SHP77 treated with DMSO at 0.1 percent for 48 hours (cell line): ENCODE results near the gene PARG.
"Not testable (repeated sequence)": the region's sequence is repeated elsewhere in the genome, so short reads cannot be mapped to it uniquely, and the experiment has no call there.

Experiments used
- DNase-seq: peaks from one replicate; lab custom pipeline; 2025; lab: John Stamatoyannopoulos, UW

The PARG gene

DNA sequence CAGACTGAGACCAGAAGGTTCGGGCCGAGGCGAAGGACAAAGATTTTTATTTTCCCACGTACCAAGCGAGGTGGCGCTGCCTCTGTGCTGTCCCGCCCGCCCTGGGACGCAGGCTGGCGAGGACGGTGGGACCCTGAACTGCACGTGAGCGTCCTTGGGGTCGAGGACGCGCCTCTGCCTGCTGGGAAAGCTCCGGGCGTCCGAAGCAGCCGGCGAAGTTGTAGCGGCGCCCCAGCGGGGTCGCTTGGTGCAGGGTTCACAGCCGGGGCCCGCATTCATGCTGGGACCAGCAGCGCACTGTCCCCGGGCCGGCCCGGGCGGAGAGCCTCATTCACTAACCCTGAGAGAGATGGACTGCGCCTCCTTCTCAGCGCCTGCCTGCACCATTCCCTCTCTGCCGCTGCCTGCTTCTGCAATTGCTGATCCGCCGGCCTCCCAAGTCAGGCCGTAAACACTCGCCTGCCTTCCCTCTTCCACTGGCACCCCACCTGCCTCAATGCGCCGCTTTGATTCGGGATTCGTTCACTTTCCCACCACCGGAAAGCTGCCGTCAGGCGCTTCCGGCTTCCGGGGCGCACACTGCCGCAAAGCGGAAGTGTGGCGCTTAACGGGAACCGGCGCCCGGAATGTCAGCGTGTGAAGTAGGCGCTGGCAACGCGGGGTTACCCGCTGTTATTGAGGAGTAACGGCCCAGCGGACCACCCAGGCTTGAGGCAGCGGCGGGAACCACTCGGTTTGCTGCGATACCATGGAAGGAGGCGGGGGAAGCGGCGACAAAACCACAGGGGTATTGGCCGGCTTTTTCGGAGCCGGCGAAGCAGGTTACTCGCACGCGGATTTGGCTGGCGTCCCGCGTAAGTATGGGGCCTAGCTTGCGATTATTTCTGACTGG lies at the start of gene PARG, which contains the start of gene TIMM23B:
Gene PARG (minus strand): TSS at position 581 of the 892 bp plus-strand sequence. CDS start 302 bp downstream, at position 279.
Gene TIMM23B (plus strand): TSS at position 607 of the 892 bp plus-strand sequence. CDS start 142 bp downstream, at position 749.
- DNase-seq = not testable (repeated sequence)

DNA sequence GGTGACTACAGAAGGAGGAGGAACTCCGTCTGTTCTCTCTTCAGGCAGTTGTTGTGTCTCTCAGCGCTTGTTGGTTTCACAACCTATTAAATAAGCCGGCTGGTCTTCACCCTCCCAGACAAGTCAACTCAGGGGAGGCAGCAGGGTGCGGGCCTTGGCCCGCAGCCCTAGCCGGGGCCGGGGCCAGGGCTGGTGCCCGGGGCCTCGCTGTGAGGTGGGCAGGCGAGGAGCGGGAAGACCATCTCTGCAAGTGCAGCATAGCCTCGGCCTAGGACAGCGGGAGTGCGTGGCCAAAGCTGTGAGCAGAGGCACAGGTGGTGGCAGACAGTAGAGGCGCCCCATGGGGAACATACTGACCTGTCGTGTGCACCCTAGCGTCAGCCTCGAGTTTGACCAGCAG lies 46.5 kb upstream of the PARG start, which contains the start of gene AGAP6:
Gene AGAP6 (plus strand): TSS at position 31 of the 400 bp plus-strand sequence. CDS start 310 bp downstream, at position 341.
- not testable (repeated sequence) for DNase-seq

DNA sequence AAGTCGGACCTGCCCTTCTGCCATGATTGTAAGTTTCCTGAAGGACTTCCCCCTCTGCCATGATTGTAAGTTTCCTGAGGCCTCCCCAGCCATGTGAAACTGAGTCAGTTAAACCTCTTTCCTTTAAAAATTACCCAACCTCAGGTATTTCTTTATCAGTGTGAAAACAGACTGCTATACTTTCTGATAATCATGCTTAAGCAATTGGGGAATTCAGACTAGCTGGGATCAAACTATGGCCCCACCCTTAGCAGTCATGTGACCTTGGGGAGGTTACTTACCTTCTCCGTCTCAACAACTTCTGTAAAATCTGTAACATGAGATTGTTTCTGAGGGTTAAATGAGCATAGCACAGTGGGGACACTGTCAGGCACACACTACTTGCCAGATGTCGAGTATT lies 45.4 kb upstream of the PARG start:
- DNase-seq = not testable (repeated sequence)

DNA sequence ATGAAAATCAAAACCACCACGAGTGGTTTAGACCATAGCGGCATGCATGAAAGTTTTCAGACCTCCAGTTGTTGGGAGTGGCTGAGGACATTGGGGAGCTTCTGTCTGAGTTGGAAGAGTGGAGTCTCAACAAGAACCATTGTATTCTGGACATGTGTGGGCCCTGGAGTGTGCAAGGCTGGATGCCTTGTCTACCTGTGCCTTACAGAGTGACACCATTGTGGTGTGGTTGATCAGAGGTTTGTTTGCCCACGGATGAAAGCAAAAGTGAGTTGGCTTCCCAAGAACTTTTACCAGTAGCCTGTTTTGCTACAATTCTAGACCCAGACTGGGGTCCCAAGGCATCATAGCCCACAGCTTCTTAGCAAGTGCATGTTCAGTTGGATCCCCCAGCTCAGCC lies 35.9 kb upstream of the PARG start:
- not testable (repeated sequence) for DNase-seq

DNA sequence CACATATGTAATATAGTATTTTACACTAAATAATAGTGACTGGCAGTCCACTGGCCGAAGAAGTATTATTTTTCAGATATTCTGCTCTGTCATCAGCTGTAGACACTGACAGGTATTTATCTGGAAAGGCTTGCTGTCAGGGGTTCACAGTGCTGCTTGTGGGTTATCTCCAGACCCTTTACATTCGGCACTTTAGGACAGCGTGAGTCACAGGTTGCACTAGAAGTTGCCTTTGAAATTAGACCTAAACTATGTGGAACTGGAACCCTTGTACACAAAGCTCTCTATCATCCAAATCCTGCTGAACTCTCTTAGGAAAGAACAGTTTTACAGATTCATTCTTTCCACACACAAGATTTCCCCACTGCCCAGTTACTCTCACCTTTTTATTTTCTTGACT lies 30.3 kb upstream of the PARG start:
- not testable (repeated sequence) for DNase-seq

DNA sequence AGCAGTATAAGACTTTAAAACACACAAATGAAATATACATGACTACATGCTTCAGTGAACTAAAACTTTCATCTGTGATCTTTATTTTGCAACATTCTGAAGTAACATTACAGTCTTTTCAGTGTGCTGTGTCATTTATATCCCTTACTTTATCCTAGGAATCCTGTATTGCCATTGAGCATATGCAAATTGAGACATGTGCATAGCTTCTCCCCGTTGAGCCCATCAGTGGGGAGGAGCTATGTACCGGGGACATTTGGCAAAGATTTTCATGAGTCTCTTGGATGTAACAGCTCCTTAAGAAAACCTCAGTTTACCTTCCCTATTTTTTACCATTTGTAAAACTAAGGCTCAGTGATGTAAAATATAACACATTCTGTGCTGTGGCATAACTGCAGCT lies 29.6 kb upstream of the PARG start:
- DNase-seq = not testable (repeated sequence)

DNA sequence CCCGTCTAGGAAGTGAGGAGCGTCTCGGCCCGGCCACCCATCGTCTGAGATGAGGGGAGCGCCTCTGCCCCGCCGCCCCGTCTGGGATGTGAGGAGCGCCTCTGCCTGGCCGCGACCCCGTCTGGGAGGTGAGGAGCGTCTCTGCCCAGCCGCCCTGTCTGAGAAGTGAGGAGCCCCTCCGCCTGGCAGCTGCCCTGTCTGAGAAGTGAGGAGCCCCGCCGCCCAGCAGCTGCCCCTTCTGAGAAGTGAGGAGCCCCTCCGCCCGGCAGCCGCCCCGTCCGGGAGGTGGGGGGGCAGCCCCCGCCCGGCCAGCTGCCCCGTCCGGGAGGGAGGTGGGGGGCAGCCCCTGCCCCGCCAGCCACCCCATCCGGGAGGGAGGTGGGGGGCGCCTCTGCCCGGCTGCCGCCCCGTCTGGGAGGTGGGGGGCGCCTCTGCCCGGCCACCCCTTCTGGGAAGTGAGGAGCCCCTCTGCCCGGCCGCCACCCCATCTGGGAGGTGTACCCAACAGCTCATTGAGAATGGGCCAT lies 28.6 kb upstream of the PARG start:
- not testable (repeated sequence) for DNase-seq

DNA sequence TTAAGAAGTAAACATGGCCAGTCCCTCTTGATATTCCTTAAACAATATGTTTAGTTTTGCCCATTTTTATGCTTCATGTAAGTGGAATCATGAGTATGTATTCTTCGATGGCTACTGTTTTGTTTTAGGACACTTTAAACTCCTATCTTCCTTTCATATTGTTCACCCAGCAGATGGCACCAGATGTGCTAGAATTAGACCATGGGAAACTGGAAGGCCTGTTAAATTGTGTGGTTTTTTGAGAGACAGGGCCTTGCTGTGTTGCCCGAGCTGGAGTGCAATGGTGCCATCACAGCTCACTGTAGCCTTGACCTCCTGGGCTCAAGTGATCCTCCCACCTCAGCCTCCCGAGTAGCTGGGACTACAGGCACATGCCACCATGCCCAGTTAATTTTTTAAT lies 11.3 kb upstream of the PARG start:
- not testable (repeated sequence) for DNase-seq

DNA sequence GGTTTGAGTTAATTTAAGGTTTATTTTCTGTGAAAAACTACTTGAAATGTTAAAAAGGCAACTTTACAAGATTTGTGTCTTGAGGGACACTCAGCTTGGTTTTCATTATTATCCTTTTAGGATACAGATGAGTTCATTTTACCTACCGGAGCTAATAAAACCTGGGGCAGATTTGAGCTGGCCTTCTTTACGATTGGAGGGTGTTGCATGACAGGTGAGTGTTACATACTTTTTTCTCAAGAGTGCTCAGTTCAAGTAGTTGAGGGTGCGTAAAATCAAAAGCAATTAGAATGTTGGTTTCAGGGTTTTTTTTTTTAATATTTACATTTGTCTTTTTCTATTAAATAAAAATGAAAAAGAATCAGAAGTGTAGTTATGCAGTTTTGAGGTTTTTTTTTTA lies 10.2 kb upstream of the PARG start:
- DNase-seq = not testable (repeated sequence)

DNA sequence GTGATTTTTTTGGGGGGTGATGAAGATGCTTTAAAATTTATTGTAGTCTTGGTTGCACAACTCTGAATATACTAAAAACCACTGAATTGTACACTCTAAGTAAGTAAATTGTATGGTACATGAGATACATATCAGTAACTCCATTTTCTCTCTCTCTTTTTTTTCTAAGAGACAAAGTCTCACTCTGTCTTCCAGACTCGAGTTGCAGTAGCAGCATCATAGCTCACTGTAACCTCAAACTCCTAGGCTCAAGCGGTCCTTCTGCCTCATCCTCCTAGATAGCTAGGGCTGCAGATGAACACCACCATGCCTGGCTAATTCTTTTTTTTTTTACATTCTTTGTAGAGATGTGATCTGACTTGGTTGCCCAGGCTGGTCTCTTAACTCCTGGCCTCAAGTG lies 6.9 kb upstream of the PARG start:
- not testable (repeated sequence) for DNase-seq

DNA sequence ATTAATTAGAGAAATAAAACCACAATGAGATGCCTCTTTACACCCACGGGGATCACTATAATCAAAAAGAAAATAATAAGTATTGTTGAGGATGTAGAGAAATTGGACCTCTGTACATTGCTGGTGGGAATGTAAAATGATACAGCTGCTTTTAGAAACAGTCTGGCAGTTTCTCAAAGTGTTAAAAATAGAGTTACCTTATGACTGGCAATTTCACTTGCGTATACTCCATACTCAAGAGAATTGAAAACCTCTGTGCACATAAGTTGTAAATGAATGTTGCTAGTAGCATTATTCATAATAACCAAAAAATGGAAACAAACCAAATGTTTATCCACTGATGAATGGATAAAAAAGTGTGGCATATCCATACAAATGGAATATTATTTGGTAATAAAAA lies 6.3 kb upstream of the PARG start:
- DNase-seq = not testable (repeated sequence)

DNA sequence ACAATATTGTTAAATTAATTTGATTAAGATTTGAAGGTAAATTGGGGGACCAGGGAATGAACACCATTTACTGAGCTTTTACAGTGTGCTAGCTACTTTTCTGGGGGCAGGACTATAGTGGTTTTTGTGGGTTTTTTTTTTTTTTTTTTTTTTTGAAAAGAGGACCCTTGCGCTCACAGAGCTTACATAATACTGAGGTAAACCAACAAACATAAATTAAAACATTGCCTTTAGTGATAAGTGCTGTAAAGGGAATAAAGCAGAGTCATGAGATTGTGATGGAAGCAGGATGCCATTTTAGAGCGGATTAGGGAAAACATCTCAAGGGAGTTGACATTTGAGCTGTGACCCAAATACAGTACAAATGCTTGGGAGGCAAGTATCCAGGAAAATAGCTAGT lies 1.8 kb upstream of the PARG start:
- DNase-seq = not testable (repeated sequence)

DNA sequence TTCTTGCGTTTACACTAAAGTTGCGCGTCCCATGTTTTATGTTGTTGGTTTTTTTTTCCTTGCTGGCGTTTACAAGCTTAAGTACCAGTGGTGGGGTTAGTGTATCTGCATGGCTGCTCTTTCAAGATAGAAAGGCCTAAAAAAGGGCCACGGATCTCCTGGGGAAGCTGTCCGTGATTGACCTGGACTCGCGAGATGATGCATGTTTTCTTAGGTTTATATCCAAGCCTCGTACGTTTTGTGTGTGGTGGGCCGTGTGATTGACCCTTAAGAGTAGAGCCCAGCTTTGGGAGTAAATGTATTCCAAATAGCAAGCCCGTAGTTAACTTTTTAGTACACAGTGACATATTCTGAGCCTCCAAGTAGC lies 495 bp upstream of the PARG start:
- DNase-seq = not testable (repeated sequence)

DNA sequence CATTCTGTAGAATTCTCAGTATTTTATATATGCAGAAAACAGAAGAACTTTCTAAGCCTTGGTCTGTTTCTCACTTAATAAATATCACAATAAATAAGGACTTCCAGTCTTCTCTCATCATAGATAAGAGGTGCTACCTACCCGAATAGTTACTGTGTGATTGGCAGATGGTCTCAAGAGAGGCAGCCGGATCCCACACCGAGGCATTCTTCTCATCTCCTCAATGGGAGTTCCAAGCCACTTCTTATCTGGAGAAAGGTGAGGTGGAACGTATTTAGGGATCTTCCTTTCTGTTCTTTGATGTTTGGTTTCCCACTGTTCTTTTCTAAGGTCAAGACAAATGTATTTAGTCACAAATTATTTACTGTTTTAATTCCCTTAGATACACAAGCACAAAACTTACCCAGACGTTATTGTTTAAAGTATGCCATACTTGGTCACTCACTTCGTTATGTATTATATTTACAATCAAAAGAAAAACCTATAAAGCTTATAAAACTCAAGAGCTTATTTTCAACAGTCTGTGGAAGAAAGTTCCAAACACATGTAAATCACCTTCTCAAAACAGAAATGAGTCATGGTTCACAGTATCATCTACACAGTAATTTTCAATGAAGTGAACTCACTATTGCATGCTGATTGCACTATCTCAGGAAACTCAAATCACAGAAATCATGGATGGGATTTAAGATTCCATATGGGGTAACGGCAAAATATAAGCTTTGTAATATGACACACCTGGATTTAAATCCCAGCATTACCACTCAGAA lies 9.7 kb downstream of the PARG start:
- DNase-seq = not testable (repeated sequence)

DNA sequence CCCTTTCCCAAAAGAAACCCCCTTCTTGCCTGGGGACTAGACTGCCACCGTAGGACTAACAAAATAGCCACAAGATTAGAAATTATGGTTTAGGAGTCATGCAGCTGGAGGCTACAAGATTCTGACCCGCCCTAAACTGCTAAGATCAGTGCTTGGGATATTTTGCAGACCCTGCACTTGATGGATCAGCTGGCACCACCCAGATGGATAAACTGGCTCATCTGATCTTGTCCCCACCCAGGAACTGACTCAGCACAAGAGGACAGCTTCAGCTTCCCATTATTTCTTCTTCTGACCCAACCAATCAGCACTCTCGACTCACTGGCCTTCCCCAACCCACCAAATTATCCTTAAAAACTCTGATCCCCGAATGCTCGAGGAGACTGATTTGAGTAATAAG lies 10.6 kb downstream of the PARG start:
- DNase-seq = not testable (repeated sequence)

DNA sequence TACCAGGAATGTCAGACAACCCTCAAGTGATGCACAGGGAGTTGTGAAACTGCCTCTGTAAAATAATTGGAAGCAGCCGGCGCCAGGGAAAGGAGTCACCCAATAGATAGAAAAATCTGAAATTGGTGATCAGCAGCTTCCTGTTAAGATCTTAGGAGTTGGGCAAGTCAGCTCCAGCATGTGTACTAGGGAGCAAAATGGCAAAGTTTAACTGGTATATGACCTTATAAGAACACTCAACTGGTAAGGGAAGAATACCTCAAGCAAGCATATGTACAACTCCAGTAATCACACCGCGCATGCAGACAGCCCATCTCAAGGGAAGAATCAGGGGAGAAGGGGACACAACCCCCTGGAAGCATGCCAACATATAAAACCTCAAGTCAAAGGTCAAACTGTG lies 18.3 kb downstream of the PARG start:
- DNase-seq = not testable (repeated sequence)

DNA sequence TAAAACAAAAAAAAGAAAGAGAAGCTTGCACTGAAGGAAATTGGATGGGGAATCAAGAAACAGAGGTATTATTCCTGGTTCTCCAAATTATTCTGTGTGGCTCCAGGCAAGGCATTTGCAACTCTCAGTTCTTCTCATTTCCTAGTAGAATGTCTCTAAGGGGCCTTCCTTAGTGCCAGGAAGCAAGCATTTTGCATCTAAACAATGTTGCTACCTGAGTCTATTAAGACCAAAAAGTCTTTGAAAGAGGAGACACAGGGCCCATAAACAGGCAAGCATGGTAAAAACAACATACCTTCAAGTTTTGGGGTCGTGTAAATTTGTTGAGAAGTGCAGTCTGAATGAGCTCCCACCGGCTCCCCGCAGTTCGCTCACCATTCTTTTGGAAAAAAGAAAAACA lies 19.8 kb downstream of the PARG start:
- DNase-seq = not testable (repeated sequence)

DNA sequence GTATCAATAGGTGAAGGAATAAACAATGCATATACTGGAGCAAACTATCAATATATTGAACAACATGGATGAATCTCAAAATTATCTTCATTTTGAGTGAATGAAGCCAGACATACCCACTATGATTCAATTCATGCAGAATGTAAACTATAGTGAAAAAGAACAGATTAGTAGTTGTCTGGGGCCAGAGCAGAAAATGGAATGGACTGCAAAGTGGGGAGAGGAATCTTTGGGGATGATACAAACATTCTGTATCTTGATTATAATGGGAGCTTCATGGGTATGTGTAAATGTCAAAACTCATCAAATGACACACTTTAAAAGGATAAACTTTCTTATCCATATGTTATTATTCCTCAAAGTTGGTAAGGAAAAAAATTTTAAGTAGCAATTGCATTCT lies 23.9 kb downstream of the PARG start:
- not testable (repeated sequence) for DNase-seq

DNA sequence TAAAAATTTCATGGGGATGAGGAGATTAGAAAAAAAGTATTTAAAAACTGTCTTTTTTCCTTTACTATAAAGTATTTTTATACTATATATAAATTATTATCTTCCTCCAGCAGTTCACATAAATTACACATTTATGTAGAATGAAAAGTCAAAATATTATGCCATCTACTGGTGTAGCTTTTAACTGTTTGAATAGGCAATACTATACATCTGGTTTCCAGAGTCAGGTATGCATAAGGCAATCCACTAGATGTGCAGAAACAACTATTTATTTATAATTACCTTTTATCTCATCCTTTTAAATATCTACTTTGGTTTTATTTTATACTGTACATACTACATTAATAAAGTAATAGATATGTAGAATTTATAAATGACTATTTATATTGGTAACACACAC lies 25.4 kb downstream of the PARG start:
- DNase-seq = not testable (repeated sequence)

DNA sequence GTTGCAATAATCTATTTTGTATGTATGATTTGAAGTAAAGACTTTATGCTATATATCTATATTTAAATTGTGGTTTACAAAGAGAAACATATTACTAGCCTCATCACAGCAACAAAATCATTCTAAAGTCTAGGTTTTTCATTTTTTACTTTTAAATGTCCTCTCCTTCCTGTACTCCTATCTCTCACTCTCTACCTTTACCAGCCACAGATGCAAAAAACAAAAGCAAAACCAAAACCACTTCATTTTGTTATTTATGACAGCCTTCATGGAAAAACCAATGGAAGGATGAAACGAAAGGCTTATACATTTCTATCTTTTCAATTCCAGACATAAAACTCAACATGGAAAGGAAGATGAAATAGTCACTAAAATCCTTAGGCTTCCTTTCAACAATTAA lies 31.5 kb downstream of the PARG start:
- not testable (repeated sequence) for DNase-seq

DNA sequence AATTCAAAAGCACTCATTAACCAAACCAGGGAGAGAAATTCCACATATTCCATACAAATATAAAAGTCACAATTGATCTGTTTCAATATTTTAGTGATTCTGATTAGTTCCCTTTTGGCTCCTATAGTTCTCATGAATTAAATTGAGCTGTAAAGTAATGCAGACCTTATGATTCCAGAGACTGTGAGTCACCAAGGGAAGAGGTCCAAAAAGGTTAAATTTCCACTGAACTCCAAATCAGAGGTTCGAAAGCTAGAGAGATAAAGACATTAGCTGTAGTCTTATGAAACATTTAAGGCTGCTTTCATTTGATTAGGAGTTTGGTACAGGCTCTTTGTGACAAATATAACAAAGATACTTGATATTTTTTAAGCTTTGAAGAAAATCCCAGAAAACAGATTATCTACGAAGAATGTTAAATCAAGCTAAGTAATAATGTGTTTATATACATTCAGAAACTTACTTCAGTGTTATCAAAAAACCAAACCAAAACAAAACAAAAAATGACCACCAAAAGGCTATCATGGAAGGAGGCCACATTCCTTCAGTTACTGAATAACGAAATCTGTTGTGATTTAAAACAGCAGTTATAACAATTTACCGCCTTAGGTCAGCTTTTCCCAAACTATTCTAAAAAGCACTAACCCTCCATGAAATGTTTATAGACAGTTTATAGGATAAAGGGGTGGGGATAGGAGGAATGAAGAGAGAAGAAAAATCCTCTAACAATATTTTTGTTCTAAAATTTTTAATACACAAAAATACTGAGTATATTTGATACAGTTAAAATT lies 33.3 kb downstream of the PARG start:
- not testable (repeated sequence) for DNase-seq

DNA sequence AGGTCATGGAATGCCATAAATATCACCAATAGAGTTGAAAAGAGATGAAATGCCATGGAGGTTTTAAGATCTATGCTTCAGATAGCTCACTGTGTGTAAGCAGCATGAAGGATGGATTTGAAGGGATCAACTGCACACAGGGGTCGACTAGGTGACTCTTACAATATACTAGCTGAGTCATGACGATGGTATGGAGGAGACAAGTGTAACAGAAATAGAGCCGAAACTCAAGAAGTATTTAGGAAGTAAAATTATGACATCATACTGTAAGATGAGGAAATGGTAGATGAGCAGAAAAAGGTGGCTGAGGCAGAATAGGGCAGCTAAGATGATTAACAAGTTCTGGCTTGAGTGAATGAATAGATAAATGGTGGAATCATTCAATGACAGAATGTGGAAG lies 38.0 kb downstream of the PARG start:
- DNase-seq = not testable (repeated sequence)
